ENCODE measurements around the gene HAUS7.

HAUS7 gene

GRCh38 chrX:153417637-153418036 is 52.7 kb downstream of the HAUS7 start:
- H3K36me3 Mint-ChIP-seq = no peaks in the 10 kb centered on the region
- no peaks in the 10 kb centered on the region for H3K27me3 Mint-ChIP-seq
- no peaks in the 10 kb centered on the region for H3K9me3 Mint-ChIP-seq
- no peak overlapping the region for H3K4me3 Mint-ChIP-seq
- no peak overlapping the region for H3K27ac Mint-ChIP-seq
- no peaks in the 10 kb centered on the region for H3K4me1 Mint-ChIP-seq

GRCh38 chrX:153416781-153417450 is 53.5 kb downstream of the HAUS7 start:
- no peaks in the 10 kb centered on the region for H3K36me3 Mint-ChIP-seq
- H3K9me3 Mint-ChIP-seq = no peaks in the 10 kb centered on the region
- H3K4me1 Mint-ChIP-seq = peaks cover 6% of the 10 kb centered on the region
- no peak overlapping the region for H3K4me3 Mint-ChIP-seq
- H3K27me3 Mint-ChIP-seq = no peaks in the 10 kb centered on the region
- no peak overlapping the region for H3K27ac Mint-ChIP-seq

GRCh38 chrX:153414856-153415510 is 55.4 kb downstream of the HAUS7 start:
- H3K4me3 Mint-ChIP-seq = no peak overlapping the region
- no peaks in the 10 kb centered on the region for H3K27me3 Mint-ChIP-seq
- H3K27ac Mint-ChIP-seq = no peak overlapping the region
- H3K4me1 Mint-ChIP-seq = peaks cover 7% of the 10 kb centered on the region
- H3K9me3 Mint-ChIP-seq = no peaks in the 10 kb centered on the region
- H3K36me3 Mint-ChIP-seq = no peaks in the 10 kb centered on the region

GRCh38 chrX:153413731-153414130 is 56.6 kb downstream of the HAUS7 start:
- no peaks in the 10 kb centered on the region for H3K36me3 Mint-ChIP-seq
- no peaks in the 10 kb centered on the region for H3K27me3 Mint-ChIP-seq
- H3K4me3 Mint-ChIP-seq = no peak overlapping the region
- H3K27ac Mint-ChIP-seq = no peak overlapping the region
- H3K9me3 Mint-ChIP-seq = no peaks in the 10 kb centered on the region
- H3K4me1 Mint-ChIP-seq = peaks cover 7% of the 10 kb centered on the region

- no peaks in the 10 kb centered on the region for H3K36me3 Mint-ChIP-seq
- peak overlapping the region; percentile 73 for H3K4me3 Mint-ChIP-seq
- no peaks in the 10 kb centered on the region for H3K9me3 Mint-ChIP-seq
- no peak overlapping the region for H3K27ac Mint-ChIP-seq
- peaks cover 7% of the 10 kb centered on the region for H3K4me1 Mint-ChIP-seq
- H3K27me3 Mint-ChIP-seq = no peaks in the 10 kb centered on the region
These were observed 57.3 kb downstream of the HAUS7 start for GRCh38 chrX:153412746-153413720.

GRCh38 chrX:153411988-153412574 is 58.3 kb downstream of the HAUS7 start:
- Mint-ChIP-seq H3K27me3 (no peaks in the 10 kb centered on the region), H3K36me3 (no peaks in the 10 kb centered on the region), H3K4me3 (peak overlapping the region; percentile 73), H3K4me1 (peaks cover 7% of the 10 kb centered on the region), H3K9me3 (no peaks in the 10 kb centered on the region), H3K27ac (no peak overlapping the region)

- Mint-ChIP-seq H3K4me1 (peaks cover 7% of the 10 kb centered on the region), H3K9me3 (no peaks in the 10 kb centered on the region), H3K27me3 (no peaks in the 10 kb centered on the region), H3K4me3 (peak within 1 kb of the TSS; percentile 77), H3K27ac (no peak within 1 kb of the TSS), H3K36me3 (no peaks in the 10 kb centered on the region)
These were observed 59.0 kb downstream of the HAUS7 start, which contains the start of gene ZFP92 for GRCh38 chrX:153411255-153411987. TSS of gene ZFP92 (plus strand) at chrX:153411472. CDS start at chrX:153418323, 6,851 bp downstream.

- H3K36me3 Mint-ChIP-seq = no peaks in the 10 kb centered on the region
- peak overlapping the region; percentile 77 for H3K4me3 Mint-ChIP-seq
- H3K4me1 Mint-ChIP-seq = peaks cover 7% of the 10 kb centered on the region
- no peaks in the 10 kb centered on the region for H3K27me3 Mint-ChIP-seq
- H3K27ac Mint-ChIP-seq = no peak overlapping the region
- H3K9me3 Mint-ChIP-seq = no peaks in the 10 kb centered on the region
These were observed 59.5 kb downstream of the HAUS7 start for GRCh38 chrX:153410888-153411254.

GRCh38 chrX:153410373-153410772 is 60.0 kb downstream of the HAUS7 start:
- Mint-ChIP-seq H3K9me3 (no peaks in the 10 kb centered on the region), H3K4me3 (no peak overlapping the region), H3K36me3 (no peaks in the 10 kb centered on the region), H3K27ac (no peak overlapping the region), H3K27me3 (no peaks in the 10 kb centered on the region), H3K4me1 (peaks cover 7% of the 10 kb centered on the region)

- Mint-ChIP-seq H3K4me1 (peaks cover 7% of the 10 kb centered on the region), H3K4me3 (no peak overlapping the region), H3K9me3 (no peaks in the 10 kb centered on the region), H3K36me3 (no peaks in the 10 kb centered on the region), H3K27ac (no peak overlapping the region), H3K27me3 (no peaks in the 10 kb centered on the region)
These were observed 60.8 kb downstream of the HAUS7 start for GRCh38 chrX:153409414-153410101.

- H3K27me3 Mint-ChIP-seq = no peaks in the 10 kb centered on the region
- peaks cover 7% of the 10 kb centered on the region for H3K4me1 Mint-ChIP-seq
- no peaks in the 10 kb centered on the region for H3K9me3 Mint-ChIP-seq
- H3K4me3 Mint-ChIP-seq = no peak overlapping the region
- no peak overlapping the region for H3K27ac Mint-ChIP-seq
- no peaks in the 10 kb centered on the region for H3K36me3 Mint-ChIP-seq
These were observed 61.5 kb downstream of the HAUS7 start for GRCh38 chrX:153408871-153409351.

- no peaks in the 10 kb centered on the region for H3K36me3 Mint-ChIP-seq
These were observed 62.1 kb downstream of the HAUS7 start for GRCh38 chrX:153408221-153408721.

GRCh38 chrX:153407736-153408135 is 62.6 kb downstream of the HAUS7 start:
- no peaks in the 10 kb centered on the region for H3K9me3 Mint-ChIP-seq
- H3K36me3 Mint-ChIP-seq = no peaks in the 10 kb centered on the region
- no peak overlapping the region for H3K27ac Mint-ChIP-seq
- H3K4me3 Mint-ChIP-seq = no peak overlapping the region
- H3K4me1 Mint-ChIP-seq = peaks cover 7% of the 10 kb centered on the region
- H3K27me3 Mint-ChIP-seq = no peaks in the 10 kb centered on the region

More at GRCh38 chrX:153408221-153408721, 62.1 kb downstream of the HAUS7 start:
- Mint-ChIP-seq H3K9me3 (no peaks in the 10 kb centered on the region), H3K27ac (no peak overlapping the region), H3K27me3 (no peaks in the 10 kb centered on the region), H3K4me1 (peaks cover 7% of the 10 kb centered on the region), H3K4me3 (no peak overlapping the region)

- Mint-ChIP-seq H3K9me3 (no peaks in the 10 kb centered on the region), H3K4me3 (no peak overlapping the region), H3K4me1 (peaks cover 1% of the 10 kb centered on the region), H3K27ac (no peak overlapping the region), H3K27me3 (no peaks in the 10 kb centered on the region), H3K36me3 (no peaks in the 10 kb centered on the region)
These were observed 63.5 kb downstream of the HAUS7 start for GRCh38 chrX:153406903-153407302.

All from activated naive CD4-positive, alpha-beta T cell treated with anti-CD3 and anti-CD28 coated beads, Interleukin-2, amount 50 U/mL, for 24 hours (primary cell).